ENCODE data around the gene TECTA. TPM values are rescaled to one million over a fixed set of nuclear protein-coding genes. Genes with fewer than 3 reads are reported as not detected.

TECTA gene
- total RNA-seq (1 to 10 TPM in 2 of 5 donors, not detected in 3; 1.1 to 1.4 TPM), polyA plus RNA-seq (under 1 TPM; 0.06 to 0.25 (median 0.15) TPM)
- long read RNA-seq, donor 1: 0 reads
- long read RNA-seq, donor 2: 0 reads
- long read RNA-seq, donor 3: 0 reads
- long read RNA-seq, donor 4: 0 reads
- long read RNA-seq, donor 5: 0 reads
- long read RNA-seq, donor 6: 0 reads
- long read RNA-seq, donor 7: 0 reads
- long read RNA-seq, donor 8: 0 reads
- long read RNA-seq, donor 9: 0 reads
- long read RNA-seq, donor 10: 0 reads

- no peak within 1 kb of the TSS for H3K27ac ChIP-seq
- no peaks in the 10 kb centered on the region for H3K27me3 ChIP-seq
- TF ChIP-seq POLR2A (IDR thresholded peaks at IDR 0.05): no peak
- TF ChIP-seq EP300 (IDR thresholded peaks at IDR 0.05): no peak
- no peak for TF ChIP-seq POLR2AphosphoS5 (IDR thresholded peaks at IDR 0.05)
- TF ChIP-seq CTCF (IDR thresholded peaks at IDR 0.05): no peak
- WGBS, 5 donors: 91 to 99% (median 96%) methylated on average over 2 of the region's 2 CpGs
- intact Hi-C loops (cut with DNase I; ENCODE audit: low total_unique reads): no loop called here
- no peaks in the 10 kb centered on the region for H3K9me3 ChIP-seq
- no peaks in the 10 kb centered on the region for H3K36me3 ChIP-seq
- H3K4me3 ChIP-seq: no peak within 1 kb of the TSS
- peaks cover 0 to 10% (median 5%) of the 10 kb centered on the region in 4 donors for H3K4me1 ChIP-seq
- DNase-seq: no peak
Measured at GRCh38 chr11:121100943-121101342, at the start of gene TECTA. Gene TECTA, plus strand, starts transcription at chr11:121101243. Its CDS starts 1,423 bp downstream, at chr11:121102666.

- no peak overlapping the region for H3K4me3 ChIP-seq
- H3K27me3 ChIP-seq: no peaks in the 10 kb centered on the region
- H3K36me3 ChIP-seq: peaks cover 26 to 72% (median 56%) of the 10 kb centered on the region in 4 donors
- WGBS, 5 donors: 81 to 97% (median 83%) methylated on average over 4 of the region's 4 CpGs
- intact Hi-C loops (cut with DNase I; ENCODE audit: low total_unique reads): no loop called here
- no peaks in the 10 kb centered on the region for H3K9me3 ChIP-seq
- H3K4me1 ChIP-seq: peaks cover 0 to 14% (median 7%) of the 10 kb centered on the region in 4 donors
- H3K27ac ChIP-seq: no peak overlapping the region
- no peak for DNase-seq
- TF ChIP-seq EP300 (IDR thresholded peaks at IDR 0.05) (no peak), POLR2AphosphoS5 (IDR thresholded peaks at IDR 0.05) (no peak), CTCF (IDR thresholded peaks at IDR 0.05) (no peak)
Measured at GRCh38 chr11:121053244-121053643, 47.8 kb upstream of the TECTA start.

GRCh38 chr11:121054266-121054665 lies 46.8 kb upstream of the TECTA start:
- H3K9me3 ChIP-seq: no peaks in the 10 kb centered on the region
- H3K4me1 ChIP-seq: peaks cover 0 to 9% (median 3%) of the 10 kb centered on the region in 4 donors
- DNase-seq: no peak
- TF ChIP-seq POLR2AphosphoS5 (IDR thresholded peaks at IDR 0.05) (no peak), POLR2A (IDR thresholded peaks at IDR 0.05) (no peak), EP300 (IDR thresholded peaks at IDR 0.05) (no peak), CTCF (IDR thresholded peaks at IDR 0.05) (no peak)
- no peak overlapping the region for H3K4me3 ChIP-seq
- H3K27ac ChIP-seq: no peak overlapping the region
- intact Hi-C loops (cut with DNase I; ENCODE audit: low total_unique reads): no loop called here
- peaks cover 26 to 69% (median 57%) of the 10 kb centered on the region in 4 donors for H3K36me3 ChIP-seq
- H3K27me3 ChIP-seq: no peaks in the 10 kb centered on the region
- WGBS, 5 donors: 92 to 96% (median 94%) methylated on average over 2 of the region's 2 CpGs

GRCh38 chr11:121055076-121055475 lies 46.0 kb upstream of the TECTA start:
- TF ChIP-seq CTCF (IDR thresholded peaks at IDR 0.05) (no peak), POLR2AphosphoS5 (IDR thresholded peaks at IDR 0.05) (no peak), POLR2A (IDR thresholded peaks at IDR 0.05) (no peak), EP300 (IDR thresholded peaks at IDR 0.05) (no peak)
- H3K4me3 ChIP-seq: no peak overlapping the region
- no peaks in the 10 kb centered on the region for H3K27me3 ChIP-seq
- intact Hi-C loops (cut with DNase I; ENCODE audit: low total_unique reads): no loop called here
- peaks cover 26 to 70% (median 56%) of the 10 kb centered on the region in 4 donors for H3K36me3 ChIP-seq
- no peak overlapping the region for H3K27ac ChIP-seq
- H3K9me3 ChIP-seq: no peaks in the 10 kb centered on the region
- H3K4me1 ChIP-seq: peaks cover 0 to under 1% (median 0%) of the 10 kb centered on the region in 4 donors
- no peak for DNase-seq
- WGBS, 5 donors: 90 to 97% (median 95%) methylated on average over 3 of the region's 3 CpGs
